Endothelial cell of umbilical vein (primary cell): ENCODE results near the gene EPN1. TPM values are rescaled to one million over a fixed set of nuclear protein-coding genes. Genes with fewer than 3 reads are reported as not detected.
A peak's percentile ranks its signal among the peaks of the same experiment; 100 is the strongest.

Source experiments
- BruUV-seq: library from RNA; stranded (reverse); fragments of 400-500 nt; replicated peaks from 2 replicates; lab custom pipeline; 2021; lab: Mats Ljungman, UMichigan
- CTCF ChIA-PET: fragments of 300-600, 350-600 bp; sonication (Branson Sonifier 250); formaldehyde crosslinking; loops from one replicate; lab custom pipeline; 2021; ENCODE audit warnings: antibody characterized with exemption, inconsistent platforms; lab: Charles Lee
- POLR2A ChIA-PET: fragments of 300-600, 350-600 bp; sonication (Branson Sonifier 250); formaldehyde crosslinking; loops from one replicate; lab custom pipeline; 2021; ENCODE audit warnings: antibody characterized with exemption, inconsistent platforms; lab: Charles Lee
- DNase-seq: peaks from one replicate; pipeline ENCODE4 v3.0.0-alpha.2; 2011; ENCODE audit warnings: low read depth, low spot score
- FAIRE-seq: peaks from 2 replicates; lab custom pipeline; 2011; peaks lifted over from hg19 to GRCh38; lab: Jason Lieb, UNC
- H2AFZ ChIP-seq: 2 replicates; pipeline ENCODE4 v1.6.0; 2012; ENCODE audit warnings: low read depth, low read length, control low read depth, inconsistent platforms
- H3K27ac ChIP-seq: 2 replicates; pipeline ENCODE4 v1.5.1; 2011; ENCODE audit warnings: low read depth, mild to moderate bottlenecking, control low read depth, low read length, moderate library complexity; ENCODE audit not compliant: insufficient read depth
- H3K27me3 ChIP-seq, 2 experiments: 2 replicates each; pipeline versions ENCODE4 v1.6.0 to v1.6.1; 2011; ENCODE audit warnings: low read length in 2 of 2, mixed read lengths in 1 of 2; ENCODE audit not compliant: control insufficient read depth in 2 of 2, insufficient read depth in 2 of 2
- H3K36me3 ChIP-seq, 2 experiments: 2 replicates in 1 of 2; 3 replicates in 1 of 2; pipeline ENCODE4 v1.5.1; 2011; ENCODE audit warnings: low read length in 2 of 2, mild to moderate bottlenecking in 1 of 2, moderate library complexity in 1 of 2; ENCODE audit not compliant: control insufficient read depth in 2 of 2, insufficient read depth in 2 of 2; ENCODE audit errors: extremely low read depth in 1 of 2
- H3K4me1 ChIP-seq: 3 replicates; pipeline ENCODE4 v1.5.1; 2011; ENCODE audit warnings: mild to moderate bottlenecking, low read length; ENCODE audit not compliant: control insufficient read depth, insufficient read depth; ENCODE audit errors: extremely low read depth
- H3K4me2 ChIP-seq: 2 replicates; pipeline ENCODE4 v1.6.1; 2011; ENCODE audit warnings: low read length, control low read depth, mixed read lengths; ENCODE audit not compliant: insufficient read depth
- H3K4me3 ChIP-seq, 3 experiments: fragments of 200-600 bp in 1 of 3; sonication (generic), shearing (Covaris generic) in 1 of 3; replicated peaks in 1 of 3; 2 replicates each; pipeline ENCODE4 v1.5.1; 2011 to 2016; ENCODE audit warnings: control low read depth in 3 of 3, low read length in 3 of 3, mild to moderate bottlenecking in 2 of 3, inconsistent platforms in 1 of 3, low read depth in 1 of 3, moderate library complexity in 1 of 3; ENCODE audit not compliant: insufficient read depth in 1 of 3
- H3K79me2 ChIP-seq: 2 replicates; pipeline ENCODE4 v1.6.0; 2012; ENCODE audit warnings: low read length, inconsistent platforms; ENCODE audit not compliant: control insufficient read depth, insufficient read depth
- H3K9ac ChIP-seq: replicated peaks from 2 replicates; pipeline ENCODE3; 2011; ENCODE audit warnings: low read length, control low read depth; ENCODE audit not compliant: insufficient read depth; ENCODE audit errors: extremely low read depth
- H3K9me1 ChIP-seq: replicated peaks from 3 replicates; pipeline ENCODE4 v1.6.0; 2011; ENCODE audit warnings: mild to moderate bottlenecking, low read length; ENCODE audit not compliant: control insufficient read depth, insufficient read depth; ENCODE audit errors: extremely low read depth
- H3K9me3 ChIP-seq: replicated peaks from 2 replicates; pipeline ENCODE4 v1.5.1; 2012; ENCODE audit warnings: low read length, inconsistent platforms; ENCODE audit not compliant: control insufficient read depth, insufficient read depth
- H4K20me1 ChIP-seq: replicated peaks from 2 replicates; pipeline ENCODE3; 2011; ENCODE audit warnings: mild to moderate bottlenecking, low read length; ENCODE audit not compliant: control insufficient read depth, insufficient read depth; ENCODE audit errors: extremely low read depth
- CTCF ChIP-seq, 2 donors: IDR thresholded peaks; 1 replicate in 1 of 2; 2 replicates in 1 of 2; pipeline ENCODE4 v1.5.1; 2011; ENCODE audit warnings: low read length in 2 of 2, mild to moderate bottlenecking in 2 of 2, moderate library complexity in 2 of 2, control low read depth in 1 of 2, inconsistent platforms in 1 of 2, low read depth in 1 of 2; ENCODE audit not compliant: insufficient read depth in 1 of 2; ENCODE audit errors: extremely low read depth in 1 of 2
- EZH2 ChIP-seq: IDR thresholded peaks from 2 replicates; pipeline ENCODE4 v1.6.1; 2012; ENCODE audit warnings: borderline replicate concordance, low read depth, mild to moderate bottlenecking, moderate library complexity, low read length, inconsistent platforms; ENCODE audit not compliant: severe bottlenecking
- FOS ChIP-seq: IDR thresholded peaks from 2 replicates; pipeline ENCODE4 v1.6.1; 2011; ENCODE audit warnings: mild to moderate bottlenecking, low read length, moderate library complexity, borderline replicate concordance; ENCODE audit not compliant: insufficient read depth
- GATA2 ChIP-seq: IDR thresholded peaks from 2 replicates; pipeline ENCODE4 v1.7.0; 2011; ENCODE audit warnings: low read depth, mild to moderate bottlenecking, moderate library complexity, mixed read lengths, low read length; ENCODE audit not compliant: insufficient read length, insufficient read depth
- JUN ChIP-seq: IDR thresholded peaks from 2 replicates; pipeline ENCODE4 v1.6.1; 2011; ENCODE audit warnings: borderline replicate concordance, low read depth; ENCODE audit not compliant: insufficient read length, insufficient read depth
- MAX ChIP-seq: IDR thresholded peaks from 2 replicates; pipeline ENCODE4 v1.6.1; 2011; ENCODE audit not compliant: insufficient read depth, insufficient read length
- MYC ChIP-seq: IDR thresholded peaks from one replicate; pipeline ENCODE4 v1.6.1; 2011; ENCODE audit warnings: mild to moderate bottlenecking, low read depth, low read length
- POLR2A ChIP-seq: IDR thresholded peaks from 2 replicates; pipeline ENCODE4 v1.6.1; 2012; ENCODE audit warnings: low read depth, mild to moderate bottlenecking, control low read depth, low read length
- POLR2AphosphoS5 ChIP-seq: IDR thresholded peaks from 2 replicates; pipeline ENCODE4 v1.6.1; 2012; ENCODE audit warnings: low read depth, mild to moderate bottlenecking, control low read depth, low read length, moderate library complexity; ENCODE audit not compliant: insufficient read depth
- dilution Hi-C: fragments of 300-500 bp; cut with MboI; formaldehyde crosslinking; loops from one replicate; pipeline ENCODE4 v1.15.0; 2019; ENCODE audit warnings: low sequenced_read_pairs; ENCODE audit not compliant: extremely low pct_ligation_motif_present
- intact Hi-C: fragments of 100-400 bp; cut with micrococcal nuclease; formaldehyde crosslinking; loops from one replicate; pipeline ENCODE4 v1.10.0; 2022
- polyA plus RNA-seq, 4 experiments: library from polyadenylated mRNA; depleted of rRNA in 3 of 4; stranded (reverse) in 3 of 4; unstranded in 1 of 4; fragments of >200 nt; gene quantifications; 2 replicates each; pipeline versions ENCODE4 v1.2.1 to v1.2.3, GENCODE V29; 2011 to 2012; ENCODE audit warnings: missing spikeins in 1 of 4
- total RNA-seq: library from RNA; stranded (reverse); gene quantifications from 2 replicates; pipeline ENCODE4 v1.2.3, GENCODE V29; 2021

The EPN1 gene
- total and polyA plus RNA-seq, 2 donors (not counting 3 experiments of a cell fraction or from before 2014, with no cell fraction given), result 87.2 to 138 TPM

DNA sequence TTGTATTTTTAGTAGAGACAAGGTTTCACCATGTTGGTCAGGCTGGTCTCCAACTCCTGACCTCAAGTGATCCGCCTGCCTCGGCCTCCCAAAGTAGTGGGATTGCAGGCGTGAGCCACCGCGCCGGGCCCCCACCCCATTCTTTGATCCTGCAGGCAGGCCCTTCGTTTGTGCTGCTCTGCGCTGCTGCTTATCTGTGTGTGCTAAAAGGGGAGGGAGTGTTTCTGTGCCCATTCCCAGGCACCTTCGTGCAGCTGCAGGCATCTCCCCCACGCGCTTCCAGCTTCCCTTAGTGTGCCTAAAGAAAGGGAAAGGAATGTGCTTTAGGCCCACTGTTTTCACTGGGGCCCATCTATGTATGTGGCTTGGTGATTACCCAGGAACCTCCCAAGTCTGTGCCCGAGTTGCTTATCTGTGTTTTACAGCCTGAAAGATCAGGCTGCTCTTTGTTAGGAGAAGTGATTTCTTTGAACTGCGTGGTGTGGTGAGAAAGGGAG is 27.2 kb downstream of the EPN1 start:
- no peaks in the 10 kb centered on the region for H3K27me3 ChIP-seq
- peaks cover 0 to 11% of the 10 kb centered on the region in 2 experiments for H3K36me3 ChIP-seq
- no TSS peak for BruUV-seq
- no peak for DNase-seq
- H3K4me1 ChIP-seq, result no peaks in the 10 kb centered on the region
- CTCF ChIA-PET, result no interaction called here
- POLR2A ChIA-PET, result no interaction called here
- H3K4me3 ChIP-seq, result no peak overlapping the region
- dilution Hi-C loops (no loop called here), intact Hi-C loops (loop anchor here (10.0 kb wide), 1 partner anchor 633 kb away; no protein-coding TSS in a partner anchor)
- H2AFZ ChIP-seq, result no peak overlapping the region
- TF ChIP-seq MYC, result no peak
- no peak for TF ChIP-seq GATA2
- H3K4me2 ChIP-seq, result no peak overlapping the region
- H3K27ac ChIP-seq, result no peak overlapping the region
- H3K79me2 ChIP-seq, result no peaks in the 10 kb centered on the region
- no peak overlapping the region for H3K9ac ChIP-seq
- H3K9me3 ChIP-seq, result no peaks in the 10 kb centered on the region
- no peaks in the 10 kb centered on the region for H3K9me1 ChIP-seq
- no peak for FAIRE-seq
- no peaks in the 10 kb centered on the region for H4K20me1 ChIP-seq

GRCh38 chr19:55703790-55704215 is 28.8 kb downstream of the EPN1 start:
- dilution Hi-C loops, result no loop called here

More at GRCh38 chr19:55703790-55704215, 28.8 kb downstream of the EPN1 start:
- no peak overlapping the region for H3K27ac ChIP-seq
- H3K9ac ChIP-seq, result no peak overlapping the region
- DNase-seq (peak; percentile 15), FAIRE-seq (peak; percentile 35)
- no peaks in the 10 kb centered on the region for H3K79me2 ChIP-seq
- peaks cover 0 to 7% of the 10 kb centered on the region in 2 experiments for H3K36me3 ChIP-seq
- no TSS peak for BruUV-seq
- no peak overlapping the region for H3K4me3 ChIP-seq
- CTCF ChIA-PET, result interaction anchor here (1.4 to 1.7 kb wide), 3 partner anchors 71 to 630 kb away, joined by 4 to 8 read pairs (median 6); no protein-coding TSS in a partner anchor
- POLR2A ChIA-PET, result no interaction called here
- intact Hi-C loops, result loop anchor here (10.0 kb wide), 1 partner anchor 631 kb away; no protein-coding TSS in a partner anchor
- TF ChIP-seq CTCF (IDR thresholded peaks at IDR 0.05; ENCODE audit: extremely low read depth in 1 of 2, insufficient read depth in 1 of 2, low read depth in 1 of 2, low read length in 2 of 2), result peak; percentile 74 to 76
- no peak for TF ChIP-seq JUN
- no peak for TF ChIP-seq EZH2
- TF ChIP-seq FOS, result no peak
- TF ChIP-seq POLR2AphosphoS5, result no peak
- TF ChIP-seq POLR2A, result no peak
- TF ChIP-seq MAX, result no peak
- H3K9me1 ChIP-seq, result no peaks in the 10 kb centered on the region
- peaks cover 0 to 2% of the 10 kb centered on the region in 2 experiments for H3K27me3 ChIP-seq
- no peak overlapping the region for H2AFZ ChIP-seq
- H4K20me1 ChIP-seq, result no peaks in the 10 kb centered on the region
- H3K4me1 ChIP-seq, result no peaks in the 10 kb centered on the region
- no peaks in the 10 kb centered on the region for H3K9me3 ChIP-seq
- no peak overlapping the region for H3K4me2 ChIP-seq
